ENCODE data around the gene AADAT.

GRCh38 chr4:170128219-170128804 lies 38.6 kb upstream of the AADAT start:
- TF ChIP-seq CTCF (IDR thresholded peaks at IDR 0.05; ENCODE audit: control extremely low read depth in 1 of 3, insufficient read depth in 1 of 3, low read depth in 1 of 3, low read length in 3 of 3) (no peak), ZNF274 (IDR thresholded peaks at IDR 0.05; ENCODE audit: borderline replicate concordance, extremely low read depth, low read length) (no peak), SUZ12 (IDR thresholded peaks at IDR 0.05; ENCODE audit: low read length) (no peak), GTF2F1 (IDR thresholded peaks at IDR 0.05; ENCODE audit: borderline replicate concordance, low read depth, low read length) (no peak), RFX5 (IDR thresholded peaks at IDR 0.05; ENCODE audit: borderline replicate concordance, low read depth, low read length) (no peak), MAFK (IDR thresholded peaks at IDR 0.05; ENCODE audit: low read depth, low read length) (no peak), EGR1 (IDR thresholded peaks at IDR 0.05; ENCODE audit: borderline replicate concordance, low read depth, low read length) (no peak), SIN3A (conservative IDR thresholded peaks at IDR 0.05 in 1 of 2, IDR thresholded peaks at IDR 0.05 in 1 of 2; ENCODE audit: low read depth in 1 of 2, low read length in 2 of 2) (no peak), CHD2 (IDR thresholded peaks at IDR 0.05; ENCODE audit: low read length) (no peak), MAX (IDR thresholded peaks at IDR 0.05) (no peak), TEAD4 (IDR thresholded peaks at IDR 0.05; ENCODE audit: low read depth, low read length) (no peak), FOSL1 (IDR thresholded peaks at IDR 0.05; ENCODE audit: insufficient read depth, low read depth, low read length) (no peak)

All from H1 (cell line).